IMR-90 (cell line): ENCODE measurements around the gene FABP6. TPM values are rescaled to one million over a fixed set of nuclear protein-coding genes. Genes with fewer than 3 reads are reported as not detected.

Experiments used
- ATAC-seq: fragments of 200-7000 bp; cut with Tn5 transposase; 2 replicates; pipeline ENCODE4 v1.9.1; 2020; ENCODE audit warnings: low read depth, mild to moderate bottlenecking, moderate library complexity
- BruUV-seq: library from RNA; stranded (reverse); fragments of 400-500 nt; replicated peaks from 2 replicates; lab custom pipeline; 2021; lab: Mats Ljungman, UMichigan
- CTCF ChIA-PET: fragments of 300-600 bp; formaldehyde crosslinking; extraction: SDS; loops from one replicate; lab custom pipeline; 2021; ENCODE audit warnings: antibody characterized with exemption; lab: Yijun Ruan, JAX
- POLR2A ChIA-PET: fragments of 300-600 bp; sonication (Branson Sonifier 250); formaldehyde crosslinking; loops from one replicate; lab custom pipeline; 2022; ENCODE audit warnings: antibody characterized with exemption; ENCODE audit not compliant: unreplicated experiment; lab: Charles Lee
- DNase-seq: peaks from one replicate; pipeline ENCODE4 v3.0.0; 2013
- H2AFZ ChIP-seq: replicated peaks from 2 replicates; pipeline ENCODE3; 2013; ENCODE audit warnings: low read length, mild to moderate bottlenecking; ENCODE audit not compliant: poor library complexity
- H2AK5ac ChIP-seq: 2 replicates; pipeline ENCODE4 v1.6.1; 2013; ENCODE audit warnings: low read depth, low read length, inconsistent platforms
- H2AK9ac ChIP-seq: replicated peaks from 2 replicates; pipeline ENCODE3; 2013; ENCODE audit warnings: mild to moderate bottlenecking, low read depth, low read length, moderate library complexity; ENCODE audit not compliant: poor library complexity
- H2BK120ac ChIP-seq: 2 replicates; pipeline ENCODE4 v1.6.1; 2013; ENCODE audit warnings: low read depth, low read length, inconsistent platforms
- H2BK15ac ChIP-seq: 3 replicates; pipeline ENCODE4 v1.6.1; 2013; ENCODE audit warnings: low read depth, low read length, inconsistent platforms
- H2BK20ac ChIP-seq: 2 replicates; pipeline ENCODE4 v1.6.1; 2013; ENCODE audit warnings: low read depth, mild to moderate bottlenecking, inconsistent platforms, low read length, moderate library complexity
- H2BK5ac ChIP-seq: 2 replicates; pipeline ENCODE4 v1.6.1; 2013; ENCODE audit warnings: mild to moderate bottlenecking, low read depth, low read length, inconsistent platforms; ENCODE audit not compliant: poor library complexity, severe bottlenecking
- H3K14ac ChIP-seq: replicated peaks from 2 replicates; pipeline ENCODE4 v1.6.1; 2013; ENCODE audit warnings: low read depth, low read length, inconsistent platforms
- H3K18ac ChIP-seq: 2 replicates; pipeline ENCODE4 v1.6.1; 2013; ENCODE audit warnings: low read depth, low read length, control low read depth
- H3K23ac ChIP-seq: 2 replicates; pipeline ENCODE4 v1.6.1; 2013; ENCODE audit warnings: low read depth, low read length, inconsistent platforms
- H3K27ac ChIP-seq: 2 replicates; pipeline ENCODE4 v1.5.1; 2013; ENCODE audit warnings: mild to moderate bottlenecking, control low read depth, low read length; ENCODE audit not compliant: insufficient read depth
- H3K27me3 ChIP-seq: 2 replicates; pipeline ENCODE4 v1.6.1; 2013; ENCODE audit warnings: low read length; ENCODE audit not compliant: control insufficient read depth, insufficient read depth
- H3K36me3 ChIP-seq: 2 replicates; pipeline ENCODE4 v1.6.1; 2013; ENCODE audit warnings: low read length, mixed read lengths; ENCODE audit not compliant: control insufficient read depth, insufficient read depth
- H3K4ac ChIP-seq: 2 replicates; pipeline ENCODE4 v1.6.1; 2013; ENCODE audit warnings: low read depth, low read length, inconsistent platforms
- H3K4me1 ChIP-seq: 2 replicates; pipeline ENCODE4 v1.6.1; 2013; ENCODE audit warnings: low read length, mixed read lengths; ENCODE audit not compliant: control insufficient read depth, insufficient read depth
- H3K4me2 ChIP-seq: 2 replicates; pipeline ENCODE4 v1.6.1; 2013; ENCODE audit warnings: low read depth, mild to moderate bottlenecking, control low read depth, low read length, moderate library complexity
- H3K4me3 ChIP-seq: 2 replicates; pipeline ENCODE4 v1.5.1; 2013; ENCODE audit warnings: low read depth, mild to moderate bottlenecking, control low read depth, low read length, moderate library complexity; ENCODE audit not compliant: insufficient read depth
- H3K56ac ChIP-seq: 2 replicates; pipeline ENCODE4 v1.6.1; 2013; ENCODE audit warnings: low read length, inconsistent platforms; ENCODE audit not compliant: insufficient read depth; ENCODE audit errors: extremely low read depth
- H3K79me1 ChIP-seq, 2 experiments: 2 replicates each; pipeline ENCODE4 v1.6.1; 2013; ENCODE audit warnings: low read length in 2 of 2, inconsistent platforms in 1 of 2, low read depth in 1 of 2
- H3K9ac ChIP-seq: 2 replicates; pipeline ENCODE4 v1.6.1; 2013; ENCODE audit warnings: low read depth, low read length, control low read depth
- H3K9me1 ChIP-seq: 2 replicates; pipeline ENCODE4 v1.6.1; 2013; ENCODE audit warnings: low read length, inconsistent platforms; ENCODE audit not compliant: insufficient read depth
- H3K9me3 ChIP-seq: 2 replicates; pipeline ENCODE4 v1.6.1; 2013; ENCODE audit warnings: low read length; ENCODE audit not compliant: control insufficient read depth, insufficient read depth
- H4K20me1 ChIP-seq: 2 replicates; pipeline ENCODE4 v1.6.1; 2013; ENCODE audit warnings: low read length, inconsistent platforms; ENCODE audit not compliant: insufficient read depth
- H4K5ac ChIP-seq: 2 replicates; pipeline ENCODE4 v1.6.1; 2013; ENCODE audit warnings: mild to moderate bottlenecking, low read depth, low read length, control low read depth
- H4K8ac ChIP-seq, 2 experiments: 2 replicates each; pipeline ENCODE4 v1.6.1; 2013; ENCODE audit warnings: low read depth in 2 of 2, low read length in 2 of 2, control low read depth in 1 of 2, inconsistent platforms in 1 of 2
- H4K91ac ChIP-seq: 2 replicates; pipeline ENCODE4 v1.6.1; 2013; ENCODE audit warnings: low read depth, low read length, inconsistent platforms; ENCODE audit not compliant: insufficient read depth
- CEBPB ChIP-seq: IDR thresholded peaks from 2 replicates; pipeline ENCODE4 v1.6.1; 2012; ENCODE audit warnings: low read depth, low read length, improper control_type of control experiment
- MAZ ChIP-seq: IDR thresholded peaks from 2 replicates; pipeline ENCODE4 v1.6.1; 2012; ENCODE audit warnings: low read depth, mild to moderate bottlenecking, low read length, improper control_type of control experiment, moderate library complexity, borderline replicate concordance
- NFE2L2 ChIP-seq: fragments of 150-350 bp; IDR thresholded peaks from 2 replicates; pipeline ENCODE4 v1.6.1; 2016; ENCODE audit warnings: low read depth, mild to moderate bottlenecking, low read length
- WGBS, 2 experiments: methylation state at CpG; one replicate each; pipeline versions ENCODE4 v1.1.5 to v1.1.7; 2013; ENCODE audit warnings: missing lambda C conversion rate in 2 of 2; ENCODE audit not compliant: insufficient read length in 1 of 2; ENCODE audit errors: extremely low coverage in 2 of 2; 5-methylcytosine and 5-hydroxymethylcytosine counted together
- dilution Hi-C: fragments of 300-500 bp; cut with HindIII; formaldehyde crosslinking; loops from one replicate; pipeline ENCODE4 v1.14.3; 2018; ENCODE audit warnings: low sequenced_read_pairs; ENCODE audit not compliant: unreplicated experiment
- in situ Hi-C: fragments of 300-500 bp; cut with MboI; formaldehyde crosslinking; loops from 3 replicates; pipeline ENCODE4 v1.14.3; 2019; ENCODE audit warnings: low sequenced_read_pairs, inconsistent platforms, mixed read lengths
- intact Hi-C: fragments of 100-400 bp; cut with micrococcal nuclease; formaldehyde crosslinking; loops from 2 replicates; pipeline ENCODE4 v1.10.0; 2022
- polyA plus RNA-seq, 3 experiments: library from polyadenylated mRNA; depleted of rRNA; stranded (reverse); fragments of >200 nt; gene quantifications; 2 replicates each; pipeline ENCODE4 v1.2.3, GENCODE V29; 2012; ENCODE audit warnings: low replicate concordance in 1 of 3
- total RNA-seq: library from RNA; depleted of rRNA; stranded (reverse); fragments of >200 nt; gene quantifications from 2 replicates; pipeline ENCODE4 v1.2.3, GENCODE V29; 2012

The FABP6 gene
- total and polyA plus RNA-seq, 2 of the 4 experiments (the other 2 are of a cell fraction): not detected

- H3K4me1 ChIP-seq: peaks cover 5% of the 10 kb centered on the region
- intact Hi-C loops (no loop called here), dilution Hi-C loops (no loop called here), in situ Hi-C loops (no loop called here)
- no peak overlapping the region for H3K56ac ChIP-seq
- no peak overlapping the region for H3K4me3 ChIP-seq
- no peak overlapping the region for H3K9ac ChIP-seq
- no peak overlapping the region for H2AFZ ChIP-seq
- CTCF ChIA-PET: no interaction called here
- no peak overlapping the region for H3K27ac ChIP-seq
- H4K20me1 ChIP-seq: no peaks in the 10 kb centered on the region
- no peak overlapping the region for H3K23ac ChIP-seq
- H2AK9ac ChIP-seq: no peak overlapping the region
- POLR2A ChIA-PET: no interaction called here
- no TSS peak for BruUV-seq
- no peak overlapping the region for H4K91ac ChIP-seq
- H2BK20ac ChIP-seq: no peak overlapping the region
- WGBS, 2 experiments: 77% methylated on average over 2 of the region's 3 CpGs; no CpG with 5 or more reads in 1 of the 2 experiments
- no peak for TF ChIP-seq MAZ
- TF ChIP-seq NFE2L2: no peak
- TF ChIP-seq CEBPB: no peak
- no peak overlapping the region for H3K4ac ChIP-seq
- H3K9me3 ChIP-seq: no peaks in the 10 kb centered on the region; the same call in 1 of the 2 replicates
- no peak overlapping the region for H3K4me2 ChIP-seq
- no peak overlapping the region for H2BK15ac ChIP-seq
- DNase-seq (no peak), ATAC-seq (no peak)
- H2AK5ac ChIP-seq: no peak overlapping the region
- H3K27me3 ChIP-seq: no peaks in the 10 kb centered on the region
- H2BK5ac ChIP-seq: no peak overlapping the region
- no peak overlapping the region for H3K18ac ChIP-seq
- H2BK120ac ChIP-seq: no peak overlapping the region; the same call in 1 of the 2 replicates
- H4K5ac ChIP-seq: no peak overlapping the region
- H4K8ac ChIP-seq: no peak overlapping the region
- no peaks in the 10 kb centered on the region for H3K79me1 ChIP-seq
- peaks cover 6% of the 10 kb centered on the region; the same call in 1 of the 2 replicates for H3K9me1 ChIP-seq
- H3K14ac ChIP-seq: no peak overlapping the region
- no peaks in the 10 kb centered on the region for H3K36me3 ChIP-seq
Observed at GRCh38 chr5:160185626-160186360, 43.5 kb upstream of the FABP6 start.
